ENCODE measurements around the gene IL10.
"Not testable (repeated sequence)": the region's sequence is repeated elsewhere in the genome, so short reads cannot be mapped to it uniquely, and the experiment has no call there.

The IL10 gene

GRCh38 chr1:206792939-206793607, 20.8 kb upstream of the IL10 start:
- DNase-seq, result no peak

- no peak for DNase-seq
Observed at GRCh38 chr1:206790502-206791250, 18.4 kb upstream of the IL10 start.

- no peak for DNase-seq
Observed at GRCh38 chr1:206788487-206789050, 16.3 kb upstream of the IL10 start.

- DNase-seq, result no peak
Observed at GRCh38 chr1:206787891-206788290, 15.6 kb upstream of the IL10 start.

GRCh38 chr1:206786212-206786886, 14.1 kb upstream of the IL10 start:
- no peak for DNase-seq

- DNase-seq, result no peak
Observed at GRCh38 chr1:206785182-206785765, 13.0 kb upstream of the IL10 start.

- DNase-seq, result peak; percentile 65
Observed at GRCh38 chr1:206784471-206784903, 12.2 kb upstream of the IL10 start.

GRCh38 chr1:206783506-206783905, 11.2 kb upstream of the IL10 start:
- no peak for DNase-seq

GRCh38 chr1:206782448-206782847, 10.2 kb upstream of the IL10 start:
- DNase-seq, result no peak

GRCh38 chr1:206779638-206780037, 7.3 kb upstream of the IL10 start:
- no peak for DNase-seq

- not testable (repeated sequence) for DNase-seq
Observed at GRCh38 chr1:206778911-206779310, 6.6 kb upstream of the IL10 start.

- DNase-seq, result no peak
Observed at GRCh38 chr1:206778031-206778430, 5.7 kb upstream of the IL10 start.

- no peak for DNase-seq
Observed at GRCh38 chr1:206776229-206776628, 3.9 kb upstream of the IL10 start.

GRCh38 chr1:206774093-206774492, 1.8 kb upstream of the IL10 start:
- no peak for DNase-seq

GRCh38 chr1:206771338-206771692, 979 bp downstream of the IL10 start:
- no peak for DNase-seq

- DNase-seq, result no peak
Observed at GRCh38 chr1:206770531-206771337, 1.6 kb downstream of the IL10 start, which contains the start of gene IL19. TSS of gene IL19 (plus strand) at chr1:206770773. CDS start at chr1:206836663, 65,890 bp downstream.

GRCh38 chr1:206769304-206769731, 3.0 kb downstream of the IL10 start:
- peak; percentile 58 for DNase-seq

GRCh38 chr1:206768472-206769303, 3.6 kb downstream of the IL10 start:
- DNase-seq, result peak; percentile 21

- DNase-seq, result peak; percentile 76
Observed at GRCh38 chr1:206766251-206766856, 5.9 kb downstream of the IL10 start.

GRCh38 chr1:206765771-206766170, 6.5 kb downstream of the IL10 start:
- DNase-seq, result not testable (repeated sequence)

Data from CD4-positive, alpha-beta T cell treated with Interleukin-10 for 1 hour (primary cell).